ENCODE results near the gene HOXD10.

HOXD10 gene

DNA sequence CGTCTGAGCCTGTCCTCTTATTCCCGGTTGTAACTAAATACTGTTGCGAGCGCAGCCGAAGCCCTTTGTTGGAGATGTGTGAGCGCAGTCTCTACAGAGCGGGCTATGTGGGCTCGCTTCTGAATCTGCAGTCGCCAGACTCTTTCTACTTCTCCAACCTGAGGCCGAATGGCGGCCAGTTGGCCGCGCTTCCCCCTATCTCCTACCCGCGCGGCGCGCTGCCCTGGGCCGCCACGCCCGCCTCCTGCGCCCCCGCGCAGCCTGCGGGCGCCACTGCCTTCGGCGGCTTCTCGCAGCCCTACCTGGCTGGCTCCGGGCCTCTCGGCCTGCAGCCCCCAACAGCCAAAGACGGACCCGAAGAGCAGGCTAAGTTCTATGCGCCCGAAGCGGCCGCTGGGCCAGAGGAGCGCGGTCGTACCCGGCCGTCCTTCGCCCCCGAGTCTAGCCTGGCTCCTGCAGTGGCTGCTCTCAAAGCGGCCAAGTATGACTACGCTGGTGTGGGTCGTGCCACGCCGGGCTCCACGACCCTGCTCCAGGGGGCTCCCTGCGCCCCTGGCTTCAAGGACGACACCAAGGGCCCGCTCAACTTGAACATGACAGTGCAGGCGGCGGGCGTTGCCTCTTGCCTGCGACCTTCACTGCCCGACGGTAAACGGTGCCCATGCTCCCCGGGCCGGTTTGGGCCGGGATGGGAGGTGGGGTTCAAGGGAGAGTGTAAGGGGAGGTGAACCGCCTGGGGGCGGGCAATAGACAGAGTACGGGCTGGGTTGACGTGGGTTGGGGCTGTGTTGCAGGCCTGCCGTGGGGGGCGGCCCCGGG, 16.6 kb upstream of the HOXD10 start, which contains the start of gene HOXD12:
HOXD12 (plus strand) TSS at position 68 of the 819 bp plus-strand sequence; CDS start at position 75, 7 bp downstream.
- TF ChIP-seq, protein P1, sequence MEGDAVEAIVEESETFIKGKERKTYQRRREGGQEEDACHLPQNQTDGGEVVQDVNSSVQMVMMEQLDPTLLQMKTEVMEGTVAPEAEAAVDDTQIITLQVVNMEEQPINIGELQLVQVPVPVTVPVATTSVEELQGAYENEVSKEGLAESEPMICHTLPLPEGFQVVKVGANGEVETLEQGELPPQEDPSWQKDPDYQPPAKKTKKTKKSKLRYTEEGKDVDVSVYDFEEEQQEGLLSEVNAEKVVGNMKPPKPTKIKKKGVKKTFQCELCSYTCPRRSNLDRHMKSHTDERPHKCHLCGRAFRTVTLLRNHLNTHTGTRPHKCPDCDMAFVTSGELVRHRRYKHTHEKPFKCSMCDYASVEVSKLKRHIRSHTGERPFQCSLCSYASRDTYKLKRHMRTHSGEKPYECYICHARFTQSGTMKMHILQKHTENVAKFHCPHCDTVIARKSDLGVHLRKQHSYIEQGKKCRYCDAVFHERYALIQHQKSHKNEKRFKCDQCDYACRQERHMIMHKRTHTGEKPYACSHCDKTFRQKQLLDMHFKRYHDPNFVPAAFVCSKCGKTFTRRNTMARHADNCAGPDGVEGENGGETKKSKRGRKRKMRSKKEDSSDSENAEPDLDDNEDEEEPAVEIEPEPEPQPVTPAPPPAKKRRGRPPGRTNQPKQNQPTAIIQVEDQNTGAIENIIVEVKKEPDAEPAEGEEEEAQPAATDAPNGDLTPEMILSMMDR (IDR thresholded peaks at IDR 0.05; ENCODE audit: control insufficient read depth, extremely low read depth, insufficient read depth): no peak
- H3K4me3 ChIP-seq (ENCODE audit: low read depth, low read length): no peak within 1 kb of the TSS
- DNase-seq (ENCODE audit: low read depth): no peak

DNA sequence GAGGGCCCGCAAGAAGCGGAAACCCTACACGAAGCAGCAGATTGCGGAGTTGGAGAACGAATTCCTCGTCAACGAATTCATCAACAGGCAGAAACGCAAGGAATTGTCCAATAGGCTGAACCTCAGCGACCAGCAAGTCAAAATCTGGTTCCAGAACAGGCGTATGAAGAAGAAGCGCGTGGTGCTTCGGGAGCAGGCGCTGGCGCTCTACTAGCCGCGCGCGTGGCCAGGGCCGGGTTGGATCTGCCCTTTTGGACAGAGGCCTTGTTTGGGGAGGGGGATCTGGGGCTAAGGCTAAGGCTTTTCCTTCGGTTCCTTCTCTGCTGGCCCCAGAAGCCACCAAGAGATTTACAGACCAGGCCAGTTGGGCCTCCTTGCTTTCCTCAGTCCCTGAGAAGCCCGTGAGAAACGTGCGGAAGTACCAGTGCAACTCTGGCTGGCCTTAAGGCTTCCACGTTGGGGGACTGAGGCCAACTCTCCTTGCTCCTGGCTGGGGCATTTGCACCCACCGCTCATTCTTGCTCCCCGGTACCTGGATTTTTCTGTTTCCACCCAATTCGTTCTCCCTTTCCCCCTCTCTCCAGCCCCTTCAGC, 15.9 kb upstream of the HOXD10 start:
- DNase-seq (ENCODE audit: low read depth): no peak
- TF ChIP-seq, protein P1 (IDR thresholded peaks at IDR 0.05; ENCODE audit: control insufficient read depth, extremely low read depth, insufficient read depth): no peak
- no peak overlapping the region for H3K4me3 ChIP-seq (ENCODE audit: low read depth, low read length)

DNA sequence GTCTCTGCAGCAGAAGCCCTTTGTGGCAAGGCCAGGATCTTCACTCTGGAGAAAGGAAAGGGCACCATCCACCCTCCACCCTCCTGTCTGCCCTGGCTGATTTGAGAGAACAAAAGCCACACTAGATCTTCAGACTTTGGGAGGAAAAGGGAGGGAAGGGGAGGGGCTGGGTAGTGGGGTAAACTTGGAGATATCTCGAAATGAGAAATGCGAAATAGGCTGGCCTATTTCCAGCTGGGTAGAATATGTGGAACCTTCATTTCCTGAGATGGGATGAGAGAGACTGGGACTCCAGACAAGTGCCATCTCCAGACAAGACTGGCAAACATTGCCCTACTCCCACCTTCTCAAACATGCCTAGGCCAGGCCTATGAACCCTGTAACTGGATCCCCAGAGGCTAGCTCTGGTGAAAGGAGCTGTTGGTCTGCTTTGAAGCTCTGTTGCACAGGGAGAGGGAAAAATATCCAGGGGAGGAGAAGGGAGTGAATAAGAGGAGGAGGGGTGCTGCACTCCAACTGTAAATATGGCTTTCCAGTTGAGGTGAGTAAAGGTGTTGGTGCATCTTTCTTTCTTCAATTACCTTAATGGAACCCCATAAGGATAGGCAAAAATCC, 15.3 kb upstream of the HOXD10 start:
- DNase-seq (ENCODE audit: low read depth): no peak
- no peak overlapping the region for H3K4me3 ChIP-seq (ENCODE audit: low read depth, low read length)
- TF ChIP-seq, protein P1 (IDR thresholded peaks at IDR 0.05; ENCODE audit: control insufficient read depth, extremely low read depth, insufficient read depth): no peak

DNA sequence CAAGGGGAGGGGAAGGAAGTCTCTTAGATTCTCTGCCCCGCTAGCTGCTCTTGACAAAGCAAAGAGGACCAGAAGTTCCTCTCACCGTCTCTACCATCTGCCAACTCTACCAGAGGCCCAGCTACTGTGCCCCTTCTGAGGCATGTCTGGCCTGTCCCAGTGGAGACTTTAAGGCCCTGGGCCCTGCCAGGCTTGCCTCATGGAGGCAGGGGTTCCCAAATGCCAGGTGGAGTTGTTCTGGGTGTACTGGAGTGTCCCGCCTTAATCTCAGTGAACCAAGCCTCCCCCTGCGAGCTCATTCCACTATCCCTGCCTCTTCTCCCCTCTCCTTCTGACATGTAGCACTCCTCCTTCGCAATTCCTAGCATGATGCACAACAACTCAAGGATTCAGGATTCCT, 14.7 kb upstream of the HOXD10 start:
- TF ChIP-seq, protein P1 (IDR thresholded peaks at IDR 0.05; ENCODE audit: control insufficient read depth, extremely low read depth, insufficient read depth): no peak
- H3K4me3 ChIP-seq (ENCODE audit: low read depth, low read length): no peak overlapping the region
- no peak for DNase-seq (ENCODE audit: low read depth)

DNA sequence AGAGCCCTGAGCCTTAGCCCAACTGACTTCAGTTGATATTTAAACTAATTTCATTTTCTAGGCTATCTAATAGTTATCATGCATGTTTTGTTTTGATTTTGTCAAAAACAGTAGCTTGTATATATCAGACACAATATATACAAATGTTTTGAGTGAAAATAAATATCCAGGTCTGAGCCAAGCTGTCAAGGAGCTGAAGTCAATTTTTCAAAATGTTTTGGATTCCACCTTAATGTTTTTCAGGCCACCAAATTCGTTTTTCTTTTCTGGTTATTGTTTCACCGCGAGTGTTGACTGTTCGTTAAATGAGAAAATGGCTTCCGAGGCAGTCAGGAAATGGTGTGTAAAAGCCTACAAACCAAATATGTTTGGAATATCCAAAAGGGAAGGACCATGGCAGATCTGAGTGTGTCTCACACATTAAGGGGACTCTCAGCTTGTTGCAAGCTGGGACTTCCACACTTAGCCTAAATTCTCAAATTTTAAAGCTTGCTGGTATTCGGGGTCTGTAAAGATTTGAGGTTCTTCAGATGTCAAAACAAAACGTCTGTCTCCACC, 14.2 kb upstream of the HOXD10 start:
- H3K4me3 ChIP-seq (ENCODE audit: low read depth, low read length): no peak overlapping the region
- no peak for DNase-seq (ENCODE audit: low read depth)
- TF ChIP-seq, protein P1 (IDR thresholded peaks at IDR 0.05; ENCODE audit: control insufficient read depth, extremely low read depth, insufficient read depth): no peak

DNA sequence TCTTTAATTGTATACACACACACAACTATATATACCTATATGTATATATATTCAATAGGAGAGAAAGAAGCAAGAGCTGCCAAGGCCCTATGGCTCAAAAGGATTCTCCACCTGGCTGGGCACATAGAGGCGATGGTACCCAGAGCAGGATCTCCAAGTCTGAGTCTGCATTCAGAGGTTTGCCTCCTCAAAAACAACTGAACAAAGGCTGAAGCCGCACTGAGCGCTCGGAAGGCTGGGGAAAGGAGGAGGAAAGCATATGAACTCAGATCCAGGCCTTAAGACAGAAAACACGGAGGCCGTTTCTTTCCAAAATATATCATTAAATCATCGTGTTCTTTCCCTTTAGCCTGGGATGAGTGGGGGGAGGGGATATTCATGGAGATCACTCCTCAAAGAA, 13.4 kb upstream of the HOXD10 start:
- TF ChIP-seq, protein P1 (IDR thresholded peaks at IDR 0.05; ENCODE audit: control insufficient read depth, extremely low read depth, insufficient read depth): no peak
- DNase-seq (ENCODE audit: low read depth): no peak
- no peak overlapping the region for H3K4me3 ChIP-seq (ENCODE audit: low read depth, low read length)
